MM.1S (cell line): ENCODE results near the gene MFAP1.
"Not testable (repeated sequence)": the region's sequence is repeated elsewhere in the genome, so short reads cannot be mapped to it uniquely, and the experiment has no call there.

Experiments used
- CTCF ChIP-seq: fragments of 300-600 bp; sonication (generic); IDR thresholded peaks from 2 replicates; pipeline ENCODE4 v1.5.1; 2016; ENCODE audit warnings: antibody characterized with exemption, low read length, mixed read lengths
- EZH2 ChIP-seq: fragments of 300-600 bp; sonication (generic); optimal IDR thresholded peaks from 2 replicates; pipeline ENCODE3; 2017; ENCODE audit warnings: low read depth, mild to moderate bottlenecking, antibody characterized with exemption, low read length, mixed read lengths
- EZH2phosphoT487 ChIP-seq: fragments of 300-600 bp; sonication (generic); IDR thresholded peaks from 2 replicates; pipeline ENCODE4 v1.6.1; 2018; ENCODE audit warnings: antibody characterized with exemption, low read length

GRCh38 chr15:43832485-43832884 lies 8.0 kb upstream of the MFAP1 start:
- not testable (repeated sequence) for TF ChIP-seq EZH2phosphoT487, CTCF, EZH2
